Heart left ventricle (tissue), 16 donors: ENCODE measurements around the gene C2CD4C. TPM values are rescaled to one million over a fixed set of nuclear protein-coding genes. Genes with fewer than 3 reads are reported as not detected.

ENCODE experiments used
- ATAC-seq, 4 donors: fragments of 200-7000 bp; cut with Tn5 transposase; one replicate each; pipeline ENCODE4 v1.9.1; 2020 to 2022; ENCODE audit warnings: moderate library complexity in 4 of 4, mild to moderate bottlenecking in 3 of 4, moderate number of reproducible peaks in 1 of 4
- DNase-seq, 5 donors: peaks; one replicate each; pipeline ENCODE4 v3.0.0-alpha.2; 2020
- H3K27ac ChIP-seq, 12 donors: fragments of 200-600 bp; sonication (generic) in 4 of 12; one replicate each; pipeline versions ENCODE4 v1.5.0 to v1.8.0; 2016 to 2022; ENCODE audit warnings: mild to moderate bottlenecking in 2 of 12
- H3K27me3 ChIP-seq, 9 donors: fragments of 200-600 bp; sonication (generic) in 2 of 9; one replicate each; pipeline versions ENCODE4 v1.5.1 to v1.8.0; 2016 to 2022; ENCODE audit warnings: mild to moderate bottlenecking in 3 of 9
- H3K36me3 ChIP-seq, 9 donors: fragments of 200-600 bp; sonication (generic) in 2 of 9; one replicate each; pipeline versions ENCODE4 v1.5.0 to v1.8.0; 2018 to 2022; ENCODE audit warnings: mild to moderate bottlenecking in 2 of 9
- H3K4me1 ChIP-seq, 12 donors: fragments of 200-600 bp; sonication (generic) in 4 of 12; one replicate each; pipeline versions ENCODE4 v1.5.0 to v1.8.0; 2016 to 2022; ENCODE audit warnings: mild to moderate bottlenecking in 3 of 12
- H3K4me3 ChIP-seq, 12 donors: fragments of 200-600 bp; sonication (generic) in 4 of 12; one replicate each; pipeline versions ENCODE4 v1.5.0 to v1.8.0; 2017 to 2022; ENCODE audit warnings: mild to moderate bottlenecking in 9 of 12, moderate library complexity in 4 of 12
- H3K9me3 ChIP-seq, 12 donors: fragments of 200-600 bp; sonication (generic) in 4 of 12; one replicate each; pipeline versions ENCODE4 v1.5.0 to v1.8.0; 2016 to 2022; ENCODE audit warnings: mild to moderate bottlenecking in 1 of 12
- CTCF ChIP-seq, 12 donors: fragments of 200-600 bp; sonication (generic) in 4 of 12; IDR thresholded peaks; one replicate each; pipeline versions ENCODE4 v1.5.0 to v1.8.0; 2018 to 2022; ENCODE audit warnings: antibody characterized with exemption in 12 of 12, mild to moderate bottlenecking in 5 of 12
- POLR2A ChIP-seq, 2 donors: fragments of 450-650 bp; IDR thresholded peaks; one replicate each; pipeline ENCODE4 v1.6.1; 2017; ENCODE audit warnings: antibody characterized with exemption in 2 of 2, mild to moderate bottlenecking in 2 of 2, moderate library complexity in 2 of 2
- WGBS, 4 donors: extraction: QIAGEN DNeasy Blood & Tissue Kit in 2 of 4; methylation state at CpG; one replicate each; pipeline versions ENCODE4 v1.1.5 to v1.1.7; 2013 to 2018; 5-methylcytosine and 5-hydroxymethylcytosine counted together
- intact Hi-C, 10 donors: fragments of 100-400 bp; cut with DNase I; formaldehyde crosslinking; loops; one replicate each; pipeline versions ENCODE4 v1.11.1 to v1.14.2; 2022
- polyA plus RNA-seq, 2 donors: library from polyadenylated mRNA; stranded (reverse); fragments of 200-250 nt; gene quantifications; one replicate each; pipeline ENCODE4 v1.2.3, GENCODE V29; 2013
- total RNA-seq, 9 donors: library from RNA; depleted of rRNA in 2 of 9; stranded (reverse); fragments of >200 nt in 2 of 9; fragmentation: NEBNext Ultra II Directional in 3 of 9; extraction: Animal tissue kit (Norgen Biotek cat#: 25700) in 3 of 9; gene quantifications; one replicate each; pipeline versions ENCODE4 v1.1.0 to v1.2.4, GENCODE V29; 2016 to 2023
- donor health status: ischemic (EF 13 %, LVEDD 7.1; RV severe dilation, severe dysfunction).
- donor health status: healthy with polysubstance abuse.
- donor health status: DM: no; HTN: yes; CAD: no.
- donor health status: DM: no; HTN: no; CAD: no.
- donor health status: ischemic (EF 25% LVEDD 6.9; RV normal size, moderate dysfunction).
- donor health status: ischemic (EF 25% LVEDD 5.7; RV mildly dilated, moderate dysfunction).
- donor health status: healthy.
- donor health status: DM: yes; HTN: yes; CAD: no.
- donor health status: ischemic (EF 35%, LVEDD 5.7; RV mildly dilated, moderate dysfunction).
- donor health status: nonischemic (EF 11% LVEDD 7.7; RV severe dilation, severe dysfunction).
- donor health status: DM: yes; HTN: yes; CAD: no.
- donor health status: PGD.
- donor health status: ischemic (EF 29% LVEDD 5.4; RV normal size, mild dysfunction).
- donor health status: nonischemic (EF 23%, LVEDD 6.1; RV moderate dilation, normal function).

The C2CD4C gene
- total and polyA plus RNA-seq, 11 donors, result 0.12 to 2.2 (median 1.3) TPM

DNA sequence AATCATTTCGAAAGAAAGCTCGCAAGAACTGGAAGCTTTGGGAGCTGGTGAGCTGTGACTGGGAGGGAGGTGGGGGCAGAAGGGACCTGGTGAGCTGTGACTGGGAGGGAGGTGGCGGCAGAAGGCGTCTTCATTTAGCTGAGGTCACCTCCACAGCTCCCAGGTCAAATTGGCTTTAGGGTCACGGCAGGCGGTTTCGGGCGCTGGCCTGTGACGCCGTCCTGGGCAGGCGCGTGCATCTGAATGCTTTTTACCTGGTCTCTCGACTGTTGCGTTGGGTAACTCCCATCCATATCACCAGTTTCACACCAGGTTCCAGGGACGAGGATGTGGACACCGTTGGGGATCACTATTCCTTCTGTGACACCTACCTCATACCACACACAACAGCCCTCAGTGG, 29.2 kb downstream of the C2CD4C start:
- intact Hi-C loops, result loop anchor here in 3 of 10 donors (2.0 to 10.0 kb wide), 3 partner anchors 101 to 105 kb away; no protein-coding TSS in a partner anchor
- WGBS, 4 donors, result 87 to 93% (median 90%) methylated on average over 16 of the region's 16 CpGs
- ATAC-seq (no peak), DNase-seq (peak in 1 of 5 donors; percentile 39)
- Histone ChIP-seq H3K36me3 (no peaks in the 10 kb centered on the region), H3K4me3 (no peak overlapping the region), H3K27me3 (peaks cover 0 to 36% (median 15%) of the 10 kb centered on the region in 9 donors), H3K4me1 (peaks cover 0 to 4% (median 0%) of the 10 kb centered on the region in 12 donors), H3K27ac (no peak overlapping the region), H3K9me3 (no peaks in the 10 kb centered on the region)
- TF ChIP-seq POLR2A (IDR thresholded peaks at IDR 0.05) (no peak), CTCF (IDR thresholded peaks at IDR 0.05) (no peak)

GRCh38 chr19:378706-379105, 30.2 kb downstream of the C2CD4C start:
- peaks cover 0 to 38% (median 13%) of the 10 kb centered on the region in 9 donors for H3K27me3 ChIP-seq
- DNase-seq (peak in 1 of 5 donors; percentile 22), ATAC-seq (no peak)
- 78 to 86% (median 82%) methylated on average over 13 to 14 of the region's 14 CpGs for WGBS, 4 donors
- H3K36me3 ChIP-seq, result no peaks in the 10 kb centered on the region
- no peaks in the 10 kb centered on the region for H3K9me3 ChIP-seq
- peaks cover 0 to under 1% (median 0%) of the 10 kb centered on the region in 12 donors for H3K4me1 ChIP-seq
- no peak overlapping the region for H3K4me3 ChIP-seq
- no peak for TF ChIP-seq CTCF (IDR thresholded peaks at IDR 0.05)
- TF ChIP-seq POLR2A (IDR thresholded peaks at IDR 0.05), result no peak
- intact Hi-C loops, result loop anchor here in 1 of 10 donors (2.0 kb wide), 1 partner anchor 102 kb away; no protein-coding TSS in a partner anchor
- H3K27ac ChIP-seq, result no peak overlapping the region

- intact Hi-C loops, result loop anchor here in 1 of 10 donors (2.0 kb wide), 1 partner anchor 103 kb away; no protein-coding TSS in a partner anchor
- Histone ChIP-seq H3K36me3 (no peaks in the 10 kb centered on the region), H3K4me3 (no peak overlapping the region), H3K9me3 (no peaks in the 10 kb centered on the region), H3K27ac (no peak overlapping the region), H3K4me1 (peaks cover 0 to 5% (median 0%) of the 10 kb centered on the region in 12 donors), H3K27me3 (peaks cover 0 to 37% (median 12%) of the 10 kb centered on the region in 9 donors)
- TF ChIP-seq CTCF (IDR thresholded peaks at IDR 0.05) (no peak), POLR2A (IDR thresholded peaks at IDR 0.05) (no peak)
- WGBS, 4 donors, result 52 to 69% (median 64%) methylated on average over 30 to 38 of the region's 38 CpGs
- DNase-seq, result peak in 1 of 5 donors; percentile 57
- ATAC-seq, result peak in 1 of 4 donors; percentile 10
Observed at GRCh38 chr19:377801-378581, 31.0 kb downstream of the C2CD4C start.

- peaks cover 0 to 39% (median 7%) of the 10 kb centered on the region in 9 donors for H3K27me3 ChIP-seq
- DNase-seq (peak in 1 of 5 donors; percentile 14), ATAC-seq (no peak)
- no peak for TF ChIP-seq POLR2A (IDR thresholded peaks at IDR 0.05)
- TF ChIP-seq CTCF (IDR thresholded peaks at IDR 0.05), result no peak
- no peaks in the 10 kb centered on the region for H3K9me3 ChIP-seq
- WGBS, 4 donors, result 89 to 96% (median 92%) methylated on average over 7 to 8 of the region's 8 CpGs
- intact Hi-C loops, result no loop called here
- no peak overlapping the region for H3K4me3 ChIP-seq
- no peak overlapping the region for H3K27ac ChIP-seq
- H3K4me1 ChIP-seq, result peaks cover 0 to 19% (median 14%) of the 10 kb centered on the region in 12 donors
- H3K36me3 ChIP-seq, result no peaks in the 10 kb centered on the region
Observed at GRCh38 chr19:376111-376470, 32.9 kb downstream of the C2CD4C start.
